Loucy (cell line): ENCODE results near the gene PREX1.

ENCODE experiments used
- H2AFZ ChIP-seq: fragments of 200-600 bp; sonication (generic); 2 replicates; pipeline ENCODE4 v1.6.0; 2016; ENCODE audit warnings: antibody characterized with exemption, mild to moderate bottlenecking, low read length, moderate library complexity
- H3F3A ChIP-seq: fragments of 200-600 bp; 2 replicates; pipeline ENCODE4 v1.6.0; 2016; ENCODE audit warnings: antibody characterized with exemption, low read depth, mild to moderate bottlenecking
- H3K27me3 ChIP-seq: fragments of 200-600 bp; sonication (generic); 2 replicates; pipeline ENCODE4 v1.6.1; 2014; ENCODE audit warnings: low read length, mild to moderate bottlenecking; ENCODE audit not compliant: insufficient read depth, poor library complexity, severe bottlenecking
- H3K36me3 ChIP-seq: fragments of 200-600 bp; sonication (generic); 2 replicates; pipeline ENCODE4 v1.6.1; 2016; ENCODE audit warnings: low read length; ENCODE audit not compliant: insufficient read depth
- H3K4me1 ChIP-seq: fragments of 200-600 bp; sonication (generic); 2 replicates; pipeline ENCODE4 v1.5.1; 2014; ENCODE audit warnings: low read length, mild to moderate bottlenecking; ENCODE audit not compliant: insufficient read depth, poor library complexity, severe bottlenecking
- H3K4me2 ChIP-seq: fragments of 200-600 bp; sonication (generic); 2 replicates; pipeline ENCODE4 v1.6.0; 2014; ENCODE audit warnings: antibody characterized with exemption, low read length, low read depth, mild to moderate bottlenecking; ENCODE audit not compliant: poor library complexity, severe bottlenecking
- H3K4me3 ChIP-seq: fragments of 200-600 bp; sonication (generic); 2 replicates; pipeline ENCODE4 v1.5.1; 2014; ENCODE audit warnings: low read length, mild to moderate bottlenecking, mixed read lengths; ENCODE audit not compliant: poor library complexity, severe bottlenecking
- H3K79me2 ChIP-seq: fragments of 200-600 bp; sonication (generic); 2 replicates; pipeline ENCODE4 v1.6.1; 2014; ENCODE audit warnings: low read length; ENCODE audit not compliant: insufficient read depth
- H3K9ac ChIP-seq: fragments of 200-600 bp; sonication (generic); 2 replicates; pipeline ENCODE4 v1.6.0; 2014; ENCODE audit warnings: mild to moderate bottlenecking, low read depth, low read length, moderate library complexity; ENCODE audit not compliant: poor library complexity, severe bottlenecking
- H3K9me2 ChIP-seq: fragments of 200-600 bp; sonication (generic); replicated peaks from 2 replicates; pipeline ENCODE4 v1.6.1; 2016; ENCODE audit warnings: low read depth, low read length, mixed read lengths
- H3K9me3 ChIP-seq: fragments of 200-600 bp; sonication (generic); 2 replicates; pipeline ENCODE4 v1.6.1; 2014; ENCODE audit warnings: mild to moderate bottlenecking, antibody characterized with exemption, low read length, low read depth; ENCODE audit not compliant: insufficient read depth
- H4K20me1 ChIP-seq: fragments of 200-600 bp; sonication (generic); 2 replicates; pipeline ENCODE4 v1.6.0; 2014; ENCODE audit warnings: antibody characterized with exemption, low read length, mild to moderate bottlenecking; ENCODE audit not compliant: insufficient read depth, poor library complexity, severe bottlenecking
- CTCF ChIP-seq: fragments of 200-600 bp; sonication (generic); conservative IDR thresholded peaks from 2 replicates; pipeline ENCODE4 v1.5.1; 2014; ENCODE audit warnings: mild to moderate bottlenecking, antibody characterized with exemption, low read length
- EZH2phosphoT487 ChIP-seq: fragments of 200-600 bp; IDR thresholded peaks from 2 replicates; pipeline ENCODE4 v1.6.1; 2018; ENCODE audit warnings: antibody characterized with exemption, mild to moderate bottlenecking, moderate library complexity, borderline replicate concordance

PREX1 gene

GRCh38 chr20:48709058-48709691, 118.6 kb downstream of the PREX1 start:
- no peak overlapping the region for H3K4me3 ChIP-seq
- H3K4me1 ChIP-seq, result no peaks in the 10 kb centered on the region
- no peaks in the 10 kb centered on the region for H4K20me1 ChIP-seq
- no peaks in the 10 kb centered on the region for H3K9me2 ChIP-seq
- no peaks in the 10 kb centered on the region for H3K9me3 ChIP-seq
- peaks cover 2% of the 10 kb centered on the region; the same call in 1 of the 2 replicates for H3K79me2 ChIP-seq
- H3K36me3 ChIP-seq, result peaks cover 26% of the 10 kb centered on the region; the same call in 1 of the 2 replicates
- H3K27me3 ChIP-seq, result no peaks in the 10 kb centered on the region
- no peak overlapping the region for H2AFZ ChIP-seq
- H3F3A ChIP-seq, result no peaks in the 10 kb centered on the region
- TF ChIP-seq EZH2phosphoT487 (no peak), CTCF (no peak)
- no peak overlapping the region for H3K4me2 ChIP-seq
- H3K9ac ChIP-seq, result no peak overlapping the region

- Histone ChIP-seq H3K9me3 (no peaks in the 10 kb centered on the region), H3K4me1 (no peaks in the 10 kb centered on the region), H3K4me2 (no peak overlapping the region), H2AFZ (no peak overlapping the region), H3K79me2 (peaks cover 2% of the 10 kb centered on the region; the same call in 1 of the 2 replicates), H4K20me1 (no peaks in the 10 kb centered on the region), H3K9me2 (no peaks in the 10 kb centered on the region), H3K9ac (no peak overlapping the region), H3K36me3 (peaks cover 31% of the 10 kb centered on the region; the same call in 1 of the 2 replicates), H3F3A (no peaks in the 10 kb centered on the region), H3K4me3 (no peak overlapping the region), H3K27me3 (no peaks in the 10 kb centered on the region)
- TF ChIP-seq CTCF, result no peak
- no peak for TF ChIP-seq EZH2phosphoT487
Measured at GRCh38 chr20:48708630-48709029, 119.2 kb downstream of the PREX1 start.

GRCh38 chr20:48708116-48708515, 119.7 kb downstream of the PREX1 start:
- TF ChIP-seq EZH2phosphoT487 (no peak), CTCF (no peak)
- H3K36me3 ChIP-seq, result peaks cover 31% of the 10 kb centered on the region; the same call in 1 of the 2 replicates
- no peaks in the 10 kb centered on the region for H3F3A ChIP-seq
- H3K9me3 ChIP-seq, result no peaks in the 10 kb centered on the region
- no peak overlapping the region for H3K4me2 ChIP-seq
- H4K20me1 ChIP-seq, result no peaks in the 10 kb centered on the region
- no peak overlapping the region for H2AFZ ChIP-seq
- H3K9ac ChIP-seq, result no peak overlapping the region
- peaks cover 2% of the 10 kb centered on the region; the same call in 1 of the 2 replicates for H3K79me2 ChIP-seq
- no peaks in the 10 kb centered on the region for H3K9me2 ChIP-seq
- no peaks in the 10 kb centered on the region for H3K27me3 ChIP-seq
- H3K4me1 ChIP-seq, result no peaks in the 10 kb centered on the region
- no peak overlapping the region for H3K4me3 ChIP-seq
